Effector memory CD4-positive, alpha-beta T cell (primary cell): ENCODE measurements around the gene GRIK3.

ENCODE experiments used
- DNase-seq, 3 donors: peaks; one replicate each; pipeline ENCODE4 v3.0.0-alpha.2; 2020
- H3K27ac ChIP-seq: 2 replicates; pipeline ENCODE4 v1.7.0; 2013; ENCODE audit warnings: mild to moderate bottlenecking, low read length, moderate library complexity; ENCODE audit not compliant: insufficient read depth, poor library complexity, severe bottlenecking
- H3K27me3 ChIP-seq: replicated peaks from 2 replicates; pipeline ENCODE4 v1.7.0; 2013; ENCODE audit warnings: mild to moderate bottlenecking, low read length; ENCODE audit not compliant: insufficient read depth, control insufficient read depth, poor library complexity, severe bottlenecking
- H3K36me3 ChIP-seq: 2 replicates; pipeline ENCODE4 v1.7.0; 2013; ENCODE audit warnings: mild to moderate bottlenecking, low read length, moderate library complexity; ENCODE audit not compliant: control insufficient read depth, insufficient read depth
- H3K4me1 ChIP-seq: 2 replicates; pipeline ENCODE4 v1.7.0; 2013; ENCODE audit warnings: low read length, mild to moderate bottlenecking; ENCODE audit not compliant: control insufficient read depth, insufficient read depth, poor library complexity, severe bottlenecking
- H3K4me3 ChIP-seq: 2 replicates; pipeline ENCODE4 v1.7.0; 2013; ENCODE audit warnings: low read length, low read depth, mild to moderate bottlenecking; ENCODE audit not compliant: insufficient read depth, poor library complexity, severe bottlenecking
- H3K9me3 ChIP-seq: 2 replicates; pipeline ENCODE4 v1.7.0; 2013; ENCODE audit warnings: mild to moderate bottlenecking, low read length, moderate library complexity; ENCODE audit not compliant: control insufficient read depth

Gene GRIK3

GRCh38 chr1:37001703-37002102, 32.6 kb downstream of the GRIK3 start:
- Histone ChIP-seq H3K36me3 (no peaks in the 10 kb centered on the region), H3K27me3 (no peaks in the 10 kb centered on the region), H3K4me1 (no peaks in the 10 kb centered on the region), H3K4me3 (no peak overlapping the region), H3K27ac (no peak overlapping the region), H3K9me3 (no peaks in the 10 kb centered on the region)
- no peak for DNase-seq

- DNase-seq, result no peak
- Histone ChIP-seq H3K36me3 (no peaks in the 10 kb centered on the region), H3K27ac (no peak overlapping the region), H3K27me3 (no peaks in the 10 kb centered on the region), H3K9me3 (no peaks in the 10 kb centered on the region), H3K4me3 (no peak overlapping the region), H3K4me1 (no peaks in the 10 kb centered on the region)
Observed at GRCh38 chr1:36996106-36996505, 38.2 kb downstream of the GRIK3 start.

GRCh38 chr1:36994868-36995267, 39.4 kb downstream of the GRIK3 start:
- Histone ChIP-seq H3K27me3 (no peaks in the 10 kb centered on the region), H3K4me3 (no peak overlapping the region), H3K4me1 (no peaks in the 10 kb centered on the region), H3K27ac (no peak overlapping the region), H3K9me3 (no peaks in the 10 kb centered on the region), H3K36me3 (no peaks in the 10 kb centered on the region)
- no peak for DNase-seq

GRCh38 chr1:36994294-36994693, 40.0 kb downstream of the GRIK3 start:
- Histone ChIP-seq H3K4me1 (no peaks in the 10 kb centered on the region), H3K27ac (no peak overlapping the region), H3K36me3 (no peaks in the 10 kb centered on the region), H3K27me3 (no peaks in the 10 kb centered on the region), H3K9me3 (no peaks in the 10 kb centered on the region), H3K4me3 (no peak overlapping the region)
- no peak for DNase-seq

- Histone ChIP-seq H3K4me1 (no peaks in the 10 kb centered on the region), H3K9me3 (no peaks in the 10 kb centered on the region), H3K36me3 (no peaks in the 10 kb centered on the region), H3K4me3 (no peak overlapping the region), H3K27ac (no peak overlapping the region), H3K27me3 (no peaks in the 10 kb centered on the region)
- DNase-seq, result no peak
Observed at GRCh38 chr1:36992139-36992943, 42.0 kb downstream of the GRIK3 start.

- Histone ChIP-seq H3K4me3 (no peak overlapping the region), H3K4me1 (no peaks in the 10 kb centered on the region)
Observed at GRCh38 chr1:36991551-36991950, 42.8 kb downstream of the GRIK3 start.

GRCh38 chr1:36990928-36991327, 43.4 kb downstream of the GRIK3 start:
- Histone ChIP-seq H3K9me3 (no peaks in the 10 kb centered on the region), H3K27me3 (no peaks in the 10 kb centered on the region), H3K36me3 (no peaks in the 10 kb centered on the region), H3K4me1 (no peaks in the 10 kb centered on the region), H3K27ac (no peak overlapping the region), H3K4me3 (no peak overlapping the region)
- DNase-seq, result no peak

More at GRCh38 chr1:36991551-36991950, 42.8 kb downstream of the GRIK3 start:
- DNase-seq, result no peak
- H3K36me3 ChIP-seq, result no peaks in the 10 kb centered on the region
- H3K27me3 ChIP-seq, result no peaks in the 10 kb centered on the region
- no peaks in the 10 kb centered on the region for H3K9me3 ChIP-seq
- no peak overlapping the region for H3K27ac ChIP-seq

GRCh38 chr1:36989241-36989640, 45.1 kb downstream of the GRIK3 start:
- H3K4me3 ChIP-seq, result no peak overlapping the region
- H3K9me3 ChIP-seq, result no peaks in the 10 kb centered on the region
- no peaks in the 10 kb centered on the region for H3K36me3 ChIP-seq
- no peaks in the 10 kb centered on the region for H3K27me3 ChIP-seq
- H3K4me1 ChIP-seq, result no peaks in the 10 kb centered on the region
- H3K27ac ChIP-seq, result no peak overlapping the region
- DNase-seq, result no peak

GRCh38 chr1:36988741-36989193, 45.5 kb downstream of the GRIK3 start:
- Histone ChIP-seq H3K4me1 (no peaks in the 10 kb centered on the region), H3K27me3 (no peaks in the 10 kb centered on the region), H3K36me3 (no peaks in the 10 kb centered on the region), H3K4me3 (no peak overlapping the region), H3K27ac (no peak overlapping the region), H3K9me3 (no peaks in the 10 kb centered on the region)
- DNase-seq, result no peak

- no peaks in the 10 kb centered on the region for H3K36me3 ChIP-seq
- no peaks in the 10 kb centered on the region for H3K27me3 ChIP-seq
- H3K27ac ChIP-seq, result no peak overlapping the region
- H3K4me3 ChIP-seq, result no peak overlapping the region
- no peaks in the 10 kb centered on the region for H3K4me1 ChIP-seq
- DNase-seq, result no peak
- no peaks in the 10 kb centered on the region for H3K9me3 ChIP-seq
Observed at GRCh38 chr1:36988321-36988720, 46.0 kb downstream of the GRIK3 start.
